Bronchial epithelial cell (primary cell): Measurements from ENCODE around the gene DOK6. TPM values are rescaled to one million over a fixed set of nuclear protein-coding genes. Genes with fewer than 3 reads are reported as not detected.

Experiments used
- DNase-seq: peaks from one replicate; pipeline ENCODE4 v3.0.0-alpha.2; 2010; ENCODE audit warnings: low read depth
- FAIRE-seq: peaks from 2 replicates; lab custom pipeline; 2011; peaks lifted over from hg19 to GRCh38; lab: Jason Lieb, UNC
- H3K27me3 ChIP-seq: 2 replicates; pipeline ENCODE4 v1.5.1; 2011; ENCODE audit warnings: low read length; ENCODE audit not compliant: control insufficient read depth, insufficient read depth
- H3K36me3 ChIP-seq: 2 replicates; pipeline ENCODE4 v1.5.1; 2011; ENCODE audit warnings: low read length; ENCODE audit not compliant: control insufficient read depth, insufficient read depth
- H3K4me3 ChIP-seq: 2 replicates; pipeline ENCODE4 v1.5.1; 2011; ENCODE audit warnings: mild to moderate bottlenecking, low read depth, low read length, control low read depth
- total RNA-seq: library from RNA; depleted of rRNA; stranded (reverse); fragments of >200 nt; gene quantifications from 2 replicates; pipeline ENCODE4 v1.2.1, GENCODE V29; 2014
- TF ChIP-seq, protein P1 (sequence below): IDR thresholded peaks from 2 replicates; pipeline ENCODE4 v1.5.1; 2011; ENCODE audit warnings: mild to moderate bottlenecking, moderate library complexity, low read length, control low read depth, inconsistent platforms; ENCODE audit not compliant: insufficient read depth, severe bottlenecking

Gene DOK6
- total RNA-seq, 1 donor from 2014 or later, result not detected

DNA sequence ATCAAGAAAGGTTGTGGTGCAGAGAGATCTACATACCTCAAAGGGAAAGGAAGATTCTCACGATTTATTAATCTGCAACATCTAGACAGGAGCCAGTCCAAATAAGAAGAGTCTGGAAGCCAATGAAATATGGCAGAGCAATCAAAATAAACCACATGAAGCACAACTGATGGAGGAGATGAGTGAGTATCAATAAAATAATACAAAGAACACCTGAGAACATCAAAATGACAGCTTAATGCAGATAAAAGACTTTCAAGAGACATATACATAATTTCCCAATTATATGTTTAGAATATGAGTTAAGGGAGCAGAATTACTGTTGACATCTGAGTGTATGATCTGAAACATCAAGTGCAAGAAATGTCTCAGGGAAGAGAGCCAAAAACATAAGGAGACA is 12.5 kb upstream of the DOK6 start:
- no peaks in the 10 kb centered on the region for H3K36me3 ChIP-seq
- no peak for FAIRE-seq
- H3K4me3 ChIP-seq, result no peak overlapping the region
- no peak for DNase-seq
- TF ChIP-seq, protein P1, sequence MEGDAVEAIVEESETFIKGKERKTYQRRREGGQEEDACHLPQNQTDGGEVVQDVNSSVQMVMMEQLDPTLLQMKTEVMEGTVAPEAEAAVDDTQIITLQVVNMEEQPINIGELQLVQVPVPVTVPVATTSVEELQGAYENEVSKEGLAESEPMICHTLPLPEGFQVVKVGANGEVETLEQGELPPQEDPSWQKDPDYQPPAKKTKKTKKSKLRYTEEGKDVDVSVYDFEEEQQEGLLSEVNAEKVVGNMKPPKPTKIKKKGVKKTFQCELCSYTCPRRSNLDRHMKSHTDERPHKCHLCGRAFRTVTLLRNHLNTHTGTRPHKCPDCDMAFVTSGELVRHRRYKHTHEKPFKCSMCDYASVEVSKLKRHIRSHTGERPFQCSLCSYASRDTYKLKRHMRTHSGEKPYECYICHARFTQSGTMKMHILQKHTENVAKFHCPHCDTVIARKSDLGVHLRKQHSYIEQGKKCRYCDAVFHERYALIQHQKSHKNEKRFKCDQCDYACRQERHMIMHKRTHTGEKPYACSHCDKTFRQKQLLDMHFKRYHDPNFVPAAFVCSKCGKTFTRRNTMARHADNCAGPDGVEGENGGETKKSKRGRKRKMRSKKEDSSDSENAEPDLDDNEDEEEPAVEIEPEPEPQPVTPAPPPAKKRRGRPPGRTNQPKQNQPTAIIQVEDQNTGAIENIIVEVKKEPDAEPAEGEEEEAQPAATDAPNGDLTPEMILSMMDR, result no peak
- no peaks in the 10 kb centered on the region for H3K27me3 ChIP-seq

DNA sequence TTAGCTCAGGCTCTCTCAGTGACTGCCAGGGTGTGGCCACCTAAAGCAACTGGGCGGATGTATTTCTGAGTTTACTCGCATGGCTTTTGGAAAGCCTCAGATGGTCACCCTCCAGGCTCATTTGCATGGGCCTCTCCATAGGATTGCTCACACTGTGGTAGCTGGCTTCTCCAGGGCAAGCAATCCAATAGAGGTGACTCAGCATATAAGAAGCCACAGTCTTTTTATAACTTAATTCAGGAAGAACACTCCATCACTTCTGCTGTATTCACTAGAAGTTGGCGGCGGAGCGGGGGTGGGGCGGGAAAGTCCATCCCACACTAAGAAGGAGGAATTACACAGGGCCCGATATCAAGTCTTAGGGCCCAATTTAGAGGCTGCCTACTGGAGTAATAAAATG is 3.6 kb upstream of the DOK6 start:
- H3K27me3 ChIP-seq, result peaks cover 13% of the 10 kb centered on the region
- FAIRE-seq, result no peak
- TF ChIP-seq, protein P1, result no peak
- H3K4me3 ChIP-seq, result no peak overlapping the region
- peak; percentile 0 for DNase-seq
- H3K36me3 ChIP-seq, result no peaks in the 10 kb centered on the region

DNA sequence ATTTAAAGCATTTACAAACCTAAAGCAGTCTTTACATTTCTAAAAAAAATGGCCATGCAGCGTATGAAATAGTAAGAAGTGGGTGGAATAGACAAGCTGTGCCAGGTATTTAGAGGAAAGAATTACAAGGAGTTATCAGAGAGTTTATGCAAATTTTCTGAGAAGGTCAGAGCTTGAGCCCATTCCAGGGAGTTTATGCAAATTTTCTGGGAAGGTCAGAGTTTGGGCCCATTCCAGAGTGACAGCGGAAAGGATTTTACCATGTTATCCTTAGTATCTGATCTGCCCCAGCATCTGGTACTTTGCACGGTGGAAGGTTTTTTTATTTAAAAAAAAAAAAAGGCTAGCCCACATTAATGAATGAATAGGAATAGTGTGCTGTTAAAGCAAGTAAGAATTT is 1.4 kb upstream of the DOK6 start:
- Histone ChIP-seq H3K36me3 (no peaks in the 10 kb centered on the region), H3K4me3 (no peak overlapping the region), H3K27me3 (peaks cover 24% of the 10 kb centered on the region)
- DNase-seq (no peak), FAIRE-seq (no peak)
- TF ChIP-seq, protein P1, result no peak

DNA sequence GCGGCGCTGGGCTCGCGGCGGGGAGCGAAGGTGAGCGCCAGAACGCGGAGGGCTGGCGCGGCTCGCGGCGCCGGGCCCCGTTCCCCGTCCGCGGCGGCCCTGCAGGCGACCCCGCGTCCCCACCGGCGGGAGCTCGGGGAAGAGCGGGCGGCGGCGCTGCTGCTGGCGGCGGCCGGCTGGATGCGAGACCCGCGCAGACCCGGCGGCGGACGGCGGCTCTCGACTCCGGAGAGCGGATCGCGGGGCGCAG is 213 bp downstream of the DOK6 start:
- Histone ChIP-seq H3K4me3 (peak overlapping the region; percentile 10), H3K36me3 (no peaks in the 10 kb centered on the region), H3K27me3 (peaks cover 24% of the 10 kb centered on the region)
- DNase-seq (no peak), FAIRE-seq (no peak)
- TF ChIP-seq, protein P1, result no peak

DNA sequence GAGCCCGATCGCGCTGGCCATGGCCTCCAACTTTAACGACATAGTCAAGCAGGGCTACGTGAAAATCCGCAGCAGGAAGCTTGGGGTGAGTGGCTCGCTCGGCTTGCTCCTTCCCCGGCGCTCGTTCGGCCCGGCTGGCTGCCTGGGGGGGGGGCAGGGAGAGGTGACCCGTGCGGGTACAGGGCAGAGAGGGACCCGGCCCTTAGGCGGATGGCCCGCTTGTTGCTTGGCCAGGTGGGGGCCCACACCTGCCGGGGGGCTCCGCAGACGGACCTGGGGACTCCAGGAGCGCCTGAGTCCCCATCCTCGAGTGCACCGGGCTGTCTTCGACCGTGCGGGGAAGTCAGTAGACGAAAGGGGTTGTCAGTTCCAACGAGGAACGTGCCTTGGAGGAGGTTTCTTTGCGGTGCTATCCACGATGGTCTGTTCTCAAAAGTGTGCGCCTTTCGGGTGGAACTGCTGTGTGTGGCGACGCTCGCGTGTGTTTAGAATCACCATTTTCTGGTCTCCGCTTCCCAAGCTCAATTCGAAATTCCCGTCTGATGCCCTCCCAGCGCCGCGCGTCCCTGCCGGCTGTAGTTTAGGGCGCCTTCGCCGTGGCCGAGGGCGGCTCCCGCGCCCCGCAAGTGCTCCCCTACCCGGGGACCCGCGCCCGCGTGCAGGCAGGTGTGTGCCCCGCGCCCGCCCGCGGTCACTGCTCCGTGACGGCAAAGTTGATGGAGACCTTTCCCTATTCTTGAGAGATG is 711 bp downstream of the DOK6 start:
- FAIRE-seq (no peak), DNase-seq (no peak)
- H3K4me3 ChIP-seq, result peak overlapping the region; percentile 10
- no peaks in the 10 kb centered on the region for H3K36me3 ChIP-seq
- TF ChIP-seq, protein P1, result no peak
- H3K27me3 ChIP-seq, result peaks cover 24% of the 10 kb centered on the region

DNA sequence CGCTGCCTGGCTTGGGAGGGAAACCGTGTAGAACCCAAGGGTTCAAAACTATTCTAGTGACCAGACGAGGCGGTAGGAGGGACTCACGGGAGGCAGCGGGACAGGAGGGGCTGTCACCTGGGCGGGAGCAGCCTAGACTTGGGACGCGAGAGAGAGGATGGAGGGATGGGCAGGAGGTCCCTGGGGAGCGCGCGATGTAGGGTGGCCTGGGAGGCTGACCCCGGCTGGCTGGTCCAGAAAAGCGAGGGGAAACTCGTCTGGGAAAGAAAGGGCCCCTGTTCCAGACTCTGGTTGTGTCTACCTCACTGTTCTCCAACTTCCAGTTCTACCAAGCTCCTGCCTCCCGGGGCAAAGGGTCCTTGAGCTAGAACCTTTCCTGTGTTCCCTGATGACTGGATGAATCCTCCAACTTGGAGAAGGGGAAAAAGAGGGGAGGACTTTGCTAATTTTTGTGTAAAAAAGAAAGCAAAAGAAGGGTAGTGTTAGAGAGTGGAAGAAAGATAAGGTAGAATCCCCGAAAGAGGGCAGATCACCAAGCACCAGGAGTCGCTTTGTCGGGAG is 1.4 kb downstream of the DOK6 start:
- no peak overlapping the region for H3K4me3 ChIP-seq
- H3K27me3 ChIP-seq, result peaks cover 24% of the 10 kb centered on the region
- TF ChIP-seq, protein P1, result no peak
- H3K36me3 ChIP-seq, result no peaks in the 10 kb centered on the region
- no peak for DNase-seq
- no peak for FAIRE-seq
